ENCODE measurements around the gene CCDC169.

GRCh38 chr13:36344173-36344572 lies 46.6 kb upstream of the CCDC169 start:
- TF ChIP-seq CTCF (IDR thresholded peaks at IDR 0.05; ENCODE audit: low read depth, low read length, missing input control) (no peak), REST (IDR thresholded peaks at IDR 0.05) (no peak), EGR1 (IDR thresholded peaks at IDR 0.05; ENCODE audit: low read depth in 2 of 2) (no peak), RXRA (IDR thresholded peaks at IDR 0.05) (no peak), SP1 (IDR thresholded peaks at IDR 0.05) (no peak), MAX (IDR thresholded peaks at IDR 0.05) (no peak), TAF1 (conservative IDR thresholded peaks at IDR 0.05) (no peak), ATF3 (IDR thresholded peaks at IDR 0.05) (no peak), GABPA (IDR thresholded peaks at IDR 0.05 in 1 of 2, conservative IDR thresholded peaks at IDR 0.05 in 1 of 2) (no peak), JUND (IDR thresholded peaks at IDR 0.05) (no peak), YY1 (IDR thresholded peaks at IDR 0.05) (no peak), ZBTB33 (IDR thresholded peaks at IDR 0.05) (no peak), HNF4G (IDR thresholded peaks at IDR 0.05) (no peak)

Measured in liver (tissue), 3 donors.